Measurements from ENCODE around the gene TRABD2B.

GRCh38 chr1:47725992-47726855 is 271.0 kb downstream of the TRABD2B start:
- TF ChIP-seq CTCF (conservative IDR thresholded peaks at IDR 0.05; ENCODE audit: low read depth, low read length) (peak; percentile 91), EZH2 (IDR thresholded peaks at IDR 0.05; ENCODE audit: borderline replicate concordance, low read depth, low read length, poor library complexity, severe bottlenecking) (no peak)

Measured in A673 (cell line).